ENCODE data around the gene THBS2.

GRCh38 chr6:169205176-169206160 is 48.2 kb downstream of the THBS2 start:
- no peak for TF ChIP-seq CTCF (conservative IDR thresholded peaks at IDR 0.05; ENCODE audit: low read depth, low read length)
- no peak for TF ChIP-seq POLR2A (IDR thresholded peaks at IDR 0.05; ENCODE audit: low read depth, low read length)
- TF ChIP-seq RAD21 (IDR thresholded peaks at IDR 0.05; ENCODE audit: low read length) = no peak
- TF ChIP-seq NFE2L2 (IDR thresholded peaks at IDR 0.05; ENCODE audit: low read depth, low read length) = no peak
- no peak for TF ChIP-seq FOS (IDR thresholded peaks at IDR 0.05; ENCODE audit: low read depth, low read length)
- no peak for TF ChIP-seq ELK1 (IDR thresholded peaks at IDR 0.05; ENCODE audit: borderline replicate concordance, low read depth, low read length)
- TF ChIP-seq MXI1 (IDR thresholded peaks at IDR 0.05; ENCODE audit: borderline replicate concordance, low read depth, low read length) = no peak
- TF ChIP-seq CEBPB (IDR thresholded peaks at IDR 0.05; ENCODE audit: low read depth, low read length) = no peak
